NCI-H2081 treated with DMSO at 0.1 percent for 48 hours (cell line): ENCODE measurements around the gene ZCCHC24.

Experiments
- DNase-seq: peaks from one replicate; lab custom pipeline; 2025; lab: John Stamatoyannopoulos, UW

The ZCCHC24 gene

DNA sequence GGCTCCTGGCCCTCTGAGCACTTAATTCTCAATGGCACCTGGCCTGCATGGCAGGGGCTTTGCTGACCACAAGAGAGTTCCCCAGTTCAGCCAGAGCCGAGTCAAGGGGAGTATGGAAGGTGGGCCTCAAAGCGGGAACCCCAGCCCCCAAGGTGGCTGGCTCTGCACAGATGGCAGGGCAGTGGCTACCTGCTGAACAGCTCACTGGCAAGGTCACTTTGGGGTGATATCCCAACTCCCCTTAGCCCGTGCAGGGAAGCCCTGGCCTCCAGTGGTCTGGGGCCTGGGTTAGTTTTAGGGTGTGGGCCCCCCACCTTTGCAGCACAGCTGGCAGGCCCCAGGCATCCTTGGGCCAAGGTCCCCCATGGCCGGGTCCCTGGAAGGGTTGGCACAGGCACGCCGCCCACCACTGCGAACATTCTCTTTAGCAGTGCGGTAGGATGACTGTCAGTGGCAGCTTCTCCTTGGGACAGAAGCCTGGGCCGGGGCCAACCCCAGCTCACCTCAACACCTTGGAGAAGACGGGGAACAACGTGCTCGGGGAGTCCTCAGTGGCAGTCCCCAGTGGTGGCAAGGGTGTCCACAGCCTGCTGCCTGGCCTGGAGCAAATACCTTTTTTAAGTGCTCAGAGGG is 61.3 kb downstream of the ZCCHC24 start:
- DNase-seq: no peak

DNA sequence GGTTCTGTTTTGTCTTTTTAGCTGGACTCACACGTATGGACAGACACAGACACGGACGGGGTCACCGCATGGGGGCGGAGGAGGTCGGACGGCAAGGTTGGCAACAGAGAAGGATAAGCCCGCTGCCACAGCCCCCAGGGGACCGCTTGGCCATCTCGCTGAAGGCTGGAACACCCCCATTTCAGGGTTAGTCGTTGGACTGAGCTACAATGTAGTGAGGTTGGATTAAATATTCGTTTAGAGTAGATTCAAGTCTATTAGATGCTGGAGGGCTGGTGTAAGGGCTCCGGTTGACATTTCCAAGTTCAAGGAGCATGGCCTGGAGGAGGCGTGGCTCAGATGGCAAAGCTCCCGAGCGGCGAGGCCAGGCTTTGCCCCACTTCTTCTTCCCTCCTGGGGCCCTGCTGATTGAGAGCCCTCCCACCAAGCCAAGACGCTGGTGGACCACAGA is 62.9 kb downstream of the ZCCHC24 start:
- no peak for DNase-seq

DNA sequence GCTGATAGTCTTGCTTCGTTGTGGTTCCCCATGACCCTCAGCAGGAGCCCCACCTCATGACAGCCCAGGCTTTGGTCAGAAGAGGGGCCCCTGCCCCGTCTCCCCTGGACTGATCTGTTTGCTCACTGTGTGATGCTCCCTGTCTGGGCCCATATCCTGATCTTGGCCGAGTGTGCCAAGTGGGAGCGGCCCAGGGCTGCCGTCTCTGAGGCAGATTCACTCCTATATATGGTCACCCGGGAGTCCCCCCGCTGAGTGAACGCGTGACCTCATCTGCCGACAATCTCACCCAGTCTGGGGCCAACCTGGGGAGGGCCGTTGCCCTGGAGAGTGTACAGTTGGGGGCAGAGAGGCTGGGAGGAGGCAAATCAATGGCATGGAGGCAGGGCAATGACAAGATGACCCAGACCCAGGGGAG is 63.6 kb downstream of the ZCCHC24 start:
- DNase-seq: no peak

GRCh38 chr10:79380946-79381721 is 64.3 kb downstream of the ZCCHC24 start:
- no peak for DNase-seq

DNA sequence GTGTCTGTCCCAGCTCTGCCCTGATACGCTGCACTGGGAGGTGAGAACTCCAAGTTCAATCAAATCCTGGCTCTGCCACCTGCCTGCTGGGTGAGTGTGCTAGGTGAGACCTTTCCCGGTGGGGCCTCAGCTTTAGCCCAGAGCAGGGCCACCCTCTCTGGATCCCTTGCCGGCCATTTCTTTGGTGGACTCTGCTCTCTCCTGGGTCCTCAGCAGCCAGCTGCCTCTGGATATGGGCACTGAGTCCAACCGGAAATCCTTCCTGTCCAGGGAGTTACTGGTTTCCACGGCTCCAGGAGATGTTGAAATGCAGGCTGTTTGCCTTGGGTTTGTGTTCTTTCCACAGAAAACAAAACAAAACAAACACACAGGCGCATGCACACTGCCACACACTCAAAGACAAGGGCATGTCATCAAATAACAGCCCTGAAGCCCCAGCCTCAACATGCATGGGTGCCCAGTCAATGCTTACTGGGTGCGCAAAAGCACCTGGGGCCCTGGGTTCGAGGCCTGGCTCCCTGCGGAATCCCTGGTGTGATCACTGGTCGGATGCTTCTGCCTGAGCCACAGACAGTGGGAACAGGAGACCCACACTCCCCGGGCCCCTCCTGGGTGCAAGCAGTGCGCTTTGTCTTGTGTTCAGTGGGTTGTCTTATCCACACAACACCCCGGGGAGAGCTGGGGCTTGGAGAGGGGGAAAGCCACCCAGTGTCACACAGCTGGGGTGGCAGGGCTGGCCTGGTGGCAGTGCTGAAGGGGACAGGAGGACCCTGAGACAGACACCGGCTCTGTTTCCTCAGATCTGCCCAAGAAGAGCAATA is 65.1 kb downstream of the ZCCHC24 start:
- DNase-seq: no peak

DNA sequence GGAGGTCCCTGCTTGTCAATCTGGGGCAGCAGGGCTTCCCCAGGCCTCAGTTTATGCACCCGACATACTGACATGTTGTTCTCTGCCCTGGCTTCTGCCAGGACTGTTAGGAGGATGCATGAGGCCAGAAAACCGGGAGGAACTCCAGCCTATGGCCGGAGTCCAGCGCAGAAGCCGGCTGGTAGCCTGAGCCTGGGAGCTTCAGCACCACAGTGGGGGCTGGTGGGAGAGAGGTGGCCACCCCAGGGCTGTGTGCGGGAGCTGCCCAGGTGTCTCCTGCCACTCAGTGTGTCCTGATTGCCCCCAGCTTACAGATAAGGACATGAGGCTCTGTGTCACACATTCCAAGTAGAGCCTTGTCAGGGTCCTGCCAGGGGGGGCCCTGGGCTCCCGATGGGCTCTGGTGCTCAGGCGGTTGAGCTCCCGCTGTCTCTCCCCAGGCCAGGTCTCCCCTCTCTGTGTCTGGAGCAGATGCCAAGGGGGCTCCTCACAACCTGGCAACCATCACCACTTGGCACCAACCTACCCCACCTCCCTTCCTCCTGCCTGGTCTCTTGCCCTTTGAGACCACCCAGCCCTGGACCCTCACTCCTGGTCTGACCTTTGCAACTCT is 65.8 kb downstream of the ZCCHC24 start:
- DNase-seq: no peak

- no peak for DNase-seq
Observed at GRCh38 chr10:79378647-79379511, 66.5 kb downstream of the ZCCHC24 start.

DNA sequence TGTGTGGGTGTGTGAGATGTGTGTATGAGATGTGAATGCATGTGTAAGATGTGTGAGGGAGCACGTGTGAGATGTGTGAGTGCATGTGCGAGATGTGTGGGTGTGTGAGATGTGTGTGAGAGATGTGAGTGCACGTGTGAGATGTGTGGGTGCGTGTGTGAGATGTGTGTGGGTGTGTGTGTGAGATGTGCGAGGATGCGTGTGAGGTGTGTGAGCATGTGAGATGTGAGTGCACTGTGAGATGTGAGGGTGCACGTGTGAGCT is 67.1 kb downstream of the ZCCHC24 start:
- no peak for DNase-seq

- no peak for DNase-seq
Observed at GRCh38 chr10:79377557-79378382, 67.7 kb downstream of the ZCCHC24 start.

GRCh38 chr10:79376751-79377556 is 68.5 kb downstream of the ZCCHC24 start:
- no peak for DNase-seq

- no peak for DNase-seq
Observed at GRCh38 chr10:79376078-79376628, 69.3 kb downstream of the ZCCHC24 start.

- DNase-seq: no peak
Observed at GRCh38 chr10:79375321-79376077, 69.9 kb downstream of the ZCCHC24 start.

GRCh38 chr10:79374312-79375191 is 70.9 kb downstream of the ZCCHC24 start:
- no peak for DNase-seq

GRCh38 chr10:79372871-79373270 is 72.6 kb downstream of the ZCCHC24 start:
- no peak for DNase-seq

DNA sequence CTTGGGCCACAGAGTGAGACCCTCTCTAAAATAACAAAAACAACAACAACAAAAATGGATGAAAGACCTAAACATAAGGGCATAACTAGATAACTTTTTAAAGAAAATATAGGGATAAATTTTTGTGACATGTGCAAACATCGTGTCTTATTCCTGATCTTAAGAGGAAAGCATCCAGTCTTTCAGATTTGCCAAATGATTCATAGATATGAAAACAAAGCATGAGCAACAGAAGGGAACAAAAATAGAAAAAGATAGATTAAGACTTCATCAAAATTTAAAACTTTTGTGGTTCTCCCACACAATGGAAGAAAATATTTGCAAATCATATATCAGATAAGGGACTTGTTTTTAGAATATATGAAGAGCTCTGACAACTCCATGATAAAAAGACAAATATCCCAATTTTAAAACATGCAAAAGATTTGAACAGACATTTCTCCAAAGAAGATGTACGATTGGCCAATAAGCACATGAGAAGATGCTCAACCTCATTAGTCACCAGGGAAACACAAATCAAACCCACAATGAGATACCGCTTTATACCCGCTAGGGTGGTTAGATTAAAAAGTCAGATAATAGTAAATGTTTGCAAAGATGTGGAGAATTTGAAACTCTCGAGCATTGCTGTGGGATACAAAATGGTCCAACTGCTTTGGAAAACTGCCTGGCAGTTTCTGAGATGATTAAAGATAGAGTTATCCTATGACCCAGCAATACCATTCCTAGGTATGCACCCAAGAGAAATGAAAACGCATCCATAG is 77.8 kb downstream of the ZCCHC24 start:
- DNase-seq: no peak

- DNase-seq: no peak
Observed at GRCh38 chr10:79361726-79362397, 83.6 kb downstream of the ZCCHC24 start.
